Body of pancreas (tissue), 4 donors: ENCODE results near the gene UBE4B. TPM values are rescaled to one million over a fixed set of nuclear protein-coding genes. Genes with fewer than 3 reads are reported as not detected.
"Not testable (repeated sequence)": the region's sequence is repeated elsewhere in the genome, so short reads cannot be mapped to it uniquely, and the experiment has no call there.

Experiments
- ATAC-seq: fragments of 150-250 bp; one replicate; pipeline ENCODE4 v1.9.1; 2016
- DNase-seq, 4 donors: peaks; one replicate each; pipeline ENCODE4 v3.0.0-alpha.2; 2019
- H3K27ac ChIP-seq, 4 donors: fragments of 200-600 bp; sonication (generic); 1 replicate in 3 of 4; 2 replicates in 1 of 4; pipeline versions ENCODE4 v1.5.1 to v1.6.1; 2016 to 2019; ENCODE audit warnings: mild to moderate bottlenecking in 1 of 4, mixed read lengths in 1 of 4, moderate library complexity in 1 of 4
- H3K27me3 ChIP-seq, 2 donors: fragments of 200-600 bp; sonication (generic); one replicate each; pipeline ENCODE4 v1.6.0; 2016; ENCODE audit warnings: mild to moderate bottlenecking in 1 of 2
- H3K36me3 ChIP-seq, 2 donors: fragments of 200-600 bp; sonication (generic); replicated peaks in 1 of 2; 2 replicates each; pipeline ENCODE4 v1.5.1; 2016; ENCODE audit warnings: low read depth in 2 of 2; ENCODE audit not compliant: insufficient read depth in 1 of 2
- H3K4me1 ChIP-seq: fragments of 200-600 bp; sonication (generic); one replicate; pipeline ENCODE4 v1.6.0; 2016
- H3K4me3 ChIP-seq, 2 donors: fragments of 200-600 bp; sonication (generic); 1 replicate in 1 of 2; 2 replicates in 1 of 2; pipeline ENCODE4 v1.5.1; 2016 to 2019
- H3K9me3 ChIP-seq, 3 donors: fragments of 200-600 bp; sonication (generic); 1 replicate in 2 of 3; 2 replicates in 1 of 3; pipeline ENCODE4 v1.5.1; 2016
- POLR2A ChIP-seq, 3 donors: fragments of 450-650 bp; IDR thresholded peaks; one replicate each; pipeline ENCODE4 v1.6.1; 2016; ENCODE audit warnings: antibody characterized with exemption in 3 of 3, mild to moderate bottlenecking in 2 of 3
- WGBS, 2 donors: methylation state at CpG; one replicate each; pipeline ENCODE4 v1.1.5; 2017; 5-methylcytosine and 5-hydroxymethylcytosine counted together
- intact Hi-C: fragments of 100-400 bp; cut with DNase I; formaldehyde crosslinking; loops from one replicate; pipeline ENCODE4 v1.15.1; 2023
- total RNA-seq, 2 donors: library from RNA; depleted of rRNA; stranded (reverse); fragments of >200 nt; gene quantifications; one replicate each; pipeline ENCODE4 v1.1.0, GENCODE V29; 2016
- TF ChIP-seq, protein P1 (sequence below), 7 experiments: fragments of 450-650 bp in 4 of 7; fragments of 200-600 bp in 3 of 7; sonication (generic) in 3 of 7; IDR thresholded peaks; one replicate each; pipeline ENCODE4 v1.5.1; 2016 to 2019; ENCODE audit warnings: antibody characterized with exemption in 7 of 7

The UBE4B gene
- total RNA-seq, 2 donors from 2014 or later = 43.8 to 57.0 TPM

DNA sequence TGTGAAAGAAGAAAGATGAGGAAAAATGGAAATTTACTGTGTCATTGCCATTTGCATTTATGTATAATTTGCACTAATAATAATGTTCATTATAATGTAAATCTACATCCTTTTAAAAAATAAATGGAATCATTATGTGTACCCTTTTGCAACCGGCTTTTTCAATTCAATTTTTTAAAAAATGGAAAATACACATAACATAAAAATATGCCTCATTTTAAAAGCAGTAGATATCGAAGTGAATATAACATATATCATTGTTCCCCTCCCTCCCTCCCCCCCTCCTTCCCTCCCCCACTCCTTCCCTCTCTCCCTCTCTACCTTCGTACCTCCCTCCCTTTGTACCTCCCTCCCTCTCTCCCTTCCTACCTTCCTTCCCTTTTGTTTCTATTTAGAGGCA, 33.0 kb downstream of the UBE4B start:
- 80 to 89% methylated on average over 3 of the region's 3 CpGs for WGBS, 2 donors

DNA sequence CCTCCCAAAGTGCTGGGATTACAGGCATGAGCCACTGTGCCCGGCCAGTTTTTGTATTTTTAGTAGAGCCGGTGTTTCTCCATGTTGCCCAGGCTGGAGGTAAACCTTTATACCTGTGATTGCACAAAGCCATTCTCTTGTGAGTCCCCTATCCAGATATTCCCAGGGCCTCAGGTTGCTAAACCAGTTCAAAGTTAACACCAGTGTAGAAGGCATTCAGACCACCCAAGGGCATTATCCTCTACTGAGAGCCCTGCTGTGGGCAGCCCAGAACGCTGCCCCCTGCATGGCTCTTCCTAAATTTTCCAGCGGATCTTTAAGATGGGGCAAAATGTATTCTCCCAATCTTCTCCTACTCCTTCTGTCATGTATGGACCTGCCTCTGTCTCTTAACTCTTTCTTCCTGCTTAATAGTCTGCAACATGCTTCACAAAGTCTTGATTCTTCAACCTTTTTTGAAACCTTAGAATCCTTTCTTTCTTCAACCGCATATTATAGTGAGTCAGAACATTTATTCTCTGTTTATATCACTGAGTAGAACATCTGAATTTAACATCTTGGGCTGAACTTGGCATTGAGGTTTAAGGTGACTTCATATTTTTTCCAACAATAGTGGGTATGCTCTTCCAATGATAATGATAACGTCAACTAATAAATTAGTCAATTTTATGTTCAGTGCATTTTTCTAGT, 36.0 kb downstream of the UBE4B start:
- no peak overlapping the region for H3K27ac ChIP-seq
- WGBS, 2 donors = 89 to 91% methylated on average over 6 of the region's 6 CpGs
- no peaks in the 10 kb centered on the region for H3K36me3 ChIP-seq

More for the DNA sequence above, 33.0 kb downstream of the UBE4B start:
- H3K36me3 ChIP-seq = no peaks in the 10 kb centered on the region
- no peaks in the 10 kb centered on the region for H3K27me3 ChIP-seq
- H3K4me1 ChIP-seq = peaks cover 16% of the 10 kb centered on the region
- H3K9me3 ChIP-seq = no peaks in the 10 kb centered on the region
- H3K27ac ChIP-seq = no peak overlapping the region
- TF ChIP-seq POLR2A (IDR thresholded peaks at IDR 0.05) = no peak
- TF ChIP-seq, protein P1, sequence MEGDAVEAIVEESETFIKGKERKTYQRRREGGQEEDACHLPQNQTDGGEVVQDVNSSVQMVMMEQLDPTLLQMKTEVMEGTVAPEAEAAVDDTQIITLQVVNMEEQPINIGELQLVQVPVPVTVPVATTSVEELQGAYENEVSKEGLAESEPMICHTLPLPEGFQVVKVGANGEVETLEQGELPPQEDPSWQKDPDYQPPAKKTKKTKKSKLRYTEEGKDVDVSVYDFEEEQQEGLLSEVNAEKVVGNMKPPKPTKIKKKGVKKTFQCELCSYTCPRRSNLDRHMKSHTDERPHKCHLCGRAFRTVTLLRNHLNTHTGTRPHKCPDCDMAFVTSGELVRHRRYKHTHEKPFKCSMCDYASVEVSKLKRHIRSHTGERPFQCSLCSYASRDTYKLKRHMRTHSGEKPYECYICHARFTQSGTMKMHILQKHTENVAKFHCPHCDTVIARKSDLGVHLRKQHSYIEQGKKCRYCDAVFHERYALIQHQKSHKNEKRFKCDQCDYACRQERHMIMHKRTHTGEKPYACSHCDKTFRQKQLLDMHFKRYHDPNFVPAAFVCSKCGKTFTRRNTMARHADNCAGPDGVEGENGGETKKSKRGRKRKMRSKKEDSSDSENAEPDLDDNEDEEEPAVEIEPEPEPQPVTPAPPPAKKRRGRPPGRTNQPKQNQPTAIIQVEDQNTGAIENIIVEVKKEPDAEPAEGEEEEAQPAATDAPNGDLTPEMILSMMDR (IDR thresholded peaks at IDR 0.05) = no peak
- ATAC-seq = no peak
- intact Hi-C loops = no loop called here
- no peak for DNase-seq
- no peak overlapping the region for H3K4me3 ChIP-seq

DNA sequence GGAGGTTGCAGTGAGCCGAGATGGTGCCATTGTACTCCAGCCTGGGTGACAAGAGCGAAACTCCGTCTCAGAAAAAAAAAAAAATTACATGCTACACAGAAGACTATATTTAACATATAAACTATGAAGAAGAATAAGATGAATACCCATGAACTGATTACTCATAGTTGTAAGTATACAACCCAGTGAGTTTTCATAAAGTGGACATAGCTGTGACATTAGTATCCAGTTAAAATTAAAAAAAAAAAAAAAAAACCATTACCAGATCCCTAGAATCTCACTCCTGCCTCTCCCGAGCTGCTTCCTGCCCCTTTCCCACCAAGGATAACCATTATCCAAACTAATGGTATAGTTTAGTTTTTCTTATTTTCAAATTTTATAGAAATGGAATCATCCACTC, 37.4 kb downstream of the UBE4B start:
- ATAC-seq (no peak), DNase-seq (no peak)
- 94 to 98% methylated on average over 4 of the region's 4 CpGs for WGBS, 2 donors
- no peak for TF ChIP-seq POLR2A (IDR thresholded peaks at IDR 0.05)
- TF ChIP-seq, protein P1 (IDR thresholded peaks at IDR 0.05) = no peak
- Histone ChIP-seq H3K36me3 (no peaks in the 10 kb centered on the region), H3K4me3 (no peak overlapping the region), H3K4me1 (peaks cover 22% of the 10 kb centered on the region), H3K27ac (no peak overlapping the region), H3K9me3 (no peaks in the 10 kb centered on the region), H3K27me3 (no peaks in the 10 kb centered on the region)
- intact Hi-C loops = no loop called here

More for the DNA sequence above, 36.0 kb downstream of the UBE4B start:
- no peaks in the 10 kb centered on the region for H3K9me3 ChIP-seq
- intact Hi-C loops = no loop called here
- no peaks in the 10 kb centered on the region for H3K27me3 ChIP-seq
- no peak for ATAC-seq
- H3K4me1 ChIP-seq = peaks cover 16% of the 10 kb centered on the region
- TF ChIP-seq POLR2A (IDR thresholded peaks at IDR 0.05) = no peak
- TF ChIP-seq, protein P1 (IDR thresholded peaks at IDR 0.05) = no peak
- no peak overlapping the region for H3K4me3 ChIP-seq
- no peak for DNase-seq

GRCh38 chr1:10071640-10072039, 38.9 kb downstream of the UBE4B start:
- H3K27ac ChIP-seq = no peak overlapping the region
- peaks cover 16% of the 10 kb centered on the region for H3K4me1 ChIP-seq
- H3K4me3 ChIP-seq = no peak overlapping the region
- 91 to 92% methylated on average over 6 of the region's 6 CpGs for WGBS, 2 donors
- no peak for TF ChIP-seq POLR2A (IDR thresholded peaks at IDR 0.05)
- TF ChIP-seq, protein P1 (IDR thresholded peaks at IDR 0.05) = no peak
- no peak for ATAC-seq
- no peaks in the 10 kb centered on the region for H3K27me3 ChIP-seq
- intact Hi-C loops = no loop called here
- H3K9me3 ChIP-seq = no peaks in the 10 kb centered on the region
- no peaks in the 10 kb centered on the region for H3K36me3 ChIP-seq
- no peak for DNase-seq

DNA sequence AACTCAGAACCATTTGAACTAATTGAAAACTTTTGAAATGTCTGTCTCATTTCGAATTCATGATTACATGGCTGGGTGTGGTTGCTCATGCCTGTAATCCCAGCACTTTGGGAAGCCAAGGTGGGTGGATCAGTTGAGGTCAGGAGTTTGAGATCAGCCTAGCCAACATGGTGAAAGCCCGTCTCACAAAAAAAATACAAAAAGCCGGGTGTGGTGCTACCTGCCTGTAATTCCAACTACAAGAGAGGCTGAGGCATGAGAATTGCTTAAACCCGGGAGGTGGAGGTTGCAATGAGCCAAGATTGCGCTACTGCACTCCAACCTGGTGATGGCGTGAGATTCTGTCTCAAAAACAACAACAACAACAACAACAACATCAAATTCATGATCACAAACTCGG, 40.6 kb downstream of the UBE4B start:
- H3K4me3 ChIP-seq, intact Hi-C loops, H3K4me1 ChIP-seq, ATAC-seq, H3K36me3 ChIP-seq, H3K9me3 ChIP-seq, H3K27me3 ChIP-seq, H3K27ac ChIP-seq, DNase-seq: not testable (repeated sequence)
- WGBS, 2 donors = 84 to 87% methylated on average over 7 of the region's 7 CpGs
